A549 (cell line): ENCODE data around the gene TRIM8.

Source experiments
- NR3C1 ChIP-seq: fragments of >200 bp; sonication (Bioruptor Twin); formaldehyde crosslinking; IDR thresholded peaks from 3 replicates; pipeline ENCODE4 v1.6.1; 2017
- POLR2A ChIP-seq: IDR thresholded peaks from 2 replicates; pipeline ENCODE4 v1.6.1; 2012; ENCODE audit warnings: mild to moderate bottlenecking, low read length
- SMC3 ChIP-seq: fragments of >200 bp; sonication (Bioruptor Twin); formaldehyde crosslinking; IDR thresholded peaks from 3 replicates; pipeline ENCODE4 v1.6.1; 2018; ENCODE audit warnings: inconsistent platforms
- TF ChIP-seq, protein P1 (sequence below): fragments of >200 bp; sonication (Bioruptor Twin); formaldehyde crosslinking; IDR thresholded peaks from 3 replicates; pipeline ENCODE4 v1.5.1; 2016

DNA sequence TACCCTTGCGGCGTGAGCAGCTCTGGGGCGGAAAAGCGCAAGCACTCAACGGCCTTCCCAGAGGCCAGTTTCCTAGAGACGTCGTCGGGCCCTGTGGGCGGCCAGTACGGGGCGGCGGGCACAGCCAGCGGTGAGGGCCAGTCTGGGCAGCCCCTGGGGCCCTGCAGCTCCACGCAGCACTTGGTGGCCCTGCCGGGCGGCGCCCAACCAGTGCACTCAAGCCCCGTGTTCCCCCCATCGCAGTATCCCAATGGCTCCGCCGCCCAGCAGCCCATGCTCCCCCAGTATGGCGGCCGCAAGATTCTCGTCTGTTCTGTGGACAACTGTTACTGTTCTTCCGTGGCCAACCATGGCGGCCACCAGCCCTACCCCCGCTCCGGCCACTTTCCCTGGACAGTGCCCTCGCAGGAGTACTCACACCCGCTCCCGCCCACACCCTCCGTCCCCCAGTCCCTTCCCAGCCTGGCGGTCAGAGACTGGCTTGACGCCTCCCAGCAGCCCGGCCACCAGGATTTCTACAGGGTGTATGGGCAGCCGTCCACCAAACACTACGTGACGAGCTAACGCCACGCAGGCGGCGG is 12.6 kb downstream of the TRIM8 start:
- TF ChIP-seq SMC3, result no peak
- TF ChIP-seq, protein P1, sequence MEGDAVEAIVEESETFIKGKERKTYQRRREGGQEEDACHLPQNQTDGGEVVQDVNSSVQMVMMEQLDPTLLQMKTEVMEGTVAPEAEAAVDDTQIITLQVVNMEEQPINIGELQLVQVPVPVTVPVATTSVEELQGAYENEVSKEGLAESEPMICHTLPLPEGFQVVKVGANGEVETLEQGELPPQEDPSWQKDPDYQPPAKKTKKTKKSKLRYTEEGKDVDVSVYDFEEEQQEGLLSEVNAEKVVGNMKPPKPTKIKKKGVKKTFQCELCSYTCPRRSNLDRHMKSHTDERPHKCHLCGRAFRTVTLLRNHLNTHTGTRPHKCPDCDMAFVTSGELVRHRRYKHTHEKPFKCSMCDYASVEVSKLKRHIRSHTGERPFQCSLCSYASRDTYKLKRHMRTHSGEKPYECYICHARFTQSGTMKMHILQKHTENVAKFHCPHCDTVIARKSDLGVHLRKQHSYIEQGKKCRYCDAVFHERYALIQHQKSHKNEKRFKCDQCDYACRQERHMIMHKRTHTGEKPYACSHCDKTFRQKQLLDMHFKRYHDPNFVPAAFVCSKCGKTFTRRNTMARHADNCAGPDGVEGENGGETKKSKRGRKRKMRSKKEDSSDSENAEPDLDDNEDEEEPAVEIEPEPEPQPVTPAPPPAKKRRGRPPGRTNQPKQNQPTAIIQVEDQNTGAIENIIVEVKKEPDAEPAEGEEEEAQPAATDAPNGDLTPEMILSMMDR, result no peak
- TF ChIP-seq NR3C1, result no peak
- TF ChIP-seq POLR2A, result no peak
